Measurements from ENCODE around the gene ROCK2.

Gene ROCK2

DNA sequence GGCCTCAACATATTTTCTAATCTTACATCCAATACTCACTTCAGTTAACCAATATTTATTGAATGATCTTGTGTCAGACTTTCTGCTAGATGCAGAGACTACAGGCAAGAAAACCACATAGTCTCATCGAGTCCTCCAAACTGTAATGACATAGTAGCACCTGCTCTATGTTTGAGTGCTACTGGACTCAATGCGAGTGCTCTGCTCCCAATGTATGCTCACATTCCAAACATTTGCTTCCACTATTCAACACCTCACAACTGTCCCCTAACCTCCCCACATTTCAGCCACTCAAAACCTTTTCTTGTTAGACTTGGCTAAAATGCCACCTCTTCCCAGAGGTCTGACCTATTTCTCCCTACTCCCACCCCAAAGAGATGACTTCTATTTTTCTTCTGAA lies 124.0 kb downstream of the ROCK2 start:
- peaks cover 23 to 43% of the 10 kb centered on the region in 2 experiments for H3K36me3 ChIP-seq (ENCODE audit: control insufficient read depth in 2 of 2, insufficient read depth in 1 of 2, low read length in 2 of 2)
- ChIA-PET CTCF (no interaction called here), POLR2A (no interaction called here)

DNA sequence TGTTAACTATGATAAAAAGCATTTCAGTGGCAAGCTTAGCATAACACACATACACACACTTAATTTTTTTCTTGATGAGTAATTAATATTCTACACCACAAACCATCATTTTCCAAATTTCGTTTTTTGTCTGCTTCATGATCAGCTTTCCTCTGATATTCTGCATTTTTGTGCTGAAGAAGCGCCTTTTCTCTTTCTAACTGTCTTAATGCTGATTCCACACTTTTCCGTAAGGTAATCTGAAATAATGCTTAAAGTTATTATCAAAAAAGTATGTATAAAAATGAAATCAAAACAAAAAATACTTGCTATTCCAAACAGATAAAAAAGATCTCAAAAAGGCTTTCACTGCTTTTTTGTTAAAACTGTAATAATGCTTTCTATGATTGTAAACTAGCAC lies 129.0 kb downstream of the ROCK2 start:
- ChIA-PET CTCF (interaction anchor here (1.4 to 2.1 kb wide), 3 partner anchors 15 to 196 kb away, joined by 3 to 12 read pairs (median 5); a partner anchor contains a TSS), POLR2A (no interaction called here)
- no peak overlapping the region for H3K27ac ChIP-seq (ENCODE audit: extremely low read depth, low read depth, low read length)
- no peak overlapping the region for H3K4me3 ChIP-seq (ENCODE audit: low read depth, low read length)
- H3K4me1 ChIP-seq (ENCODE audit: control insufficient read depth, insufficient read depth, low read length): no peaks in the 10 kb centered on the region
- H3K36me3 ChIP-seq (ENCODE audit: control insufficient read depth in 2 of 2, insufficient read depth in 1 of 2, low read length in 2 of 2): peaks cover 34 to 58% of the 10 kb centered on the region in 2 experiments
- H3K9me3 ChIP-seq (ENCODE audit: control insufficient read depth, insufficient read depth, low read depth, low read length): no peaks in the 10 kb centered on the region
- TF ChIP-seq, protein P1, sequence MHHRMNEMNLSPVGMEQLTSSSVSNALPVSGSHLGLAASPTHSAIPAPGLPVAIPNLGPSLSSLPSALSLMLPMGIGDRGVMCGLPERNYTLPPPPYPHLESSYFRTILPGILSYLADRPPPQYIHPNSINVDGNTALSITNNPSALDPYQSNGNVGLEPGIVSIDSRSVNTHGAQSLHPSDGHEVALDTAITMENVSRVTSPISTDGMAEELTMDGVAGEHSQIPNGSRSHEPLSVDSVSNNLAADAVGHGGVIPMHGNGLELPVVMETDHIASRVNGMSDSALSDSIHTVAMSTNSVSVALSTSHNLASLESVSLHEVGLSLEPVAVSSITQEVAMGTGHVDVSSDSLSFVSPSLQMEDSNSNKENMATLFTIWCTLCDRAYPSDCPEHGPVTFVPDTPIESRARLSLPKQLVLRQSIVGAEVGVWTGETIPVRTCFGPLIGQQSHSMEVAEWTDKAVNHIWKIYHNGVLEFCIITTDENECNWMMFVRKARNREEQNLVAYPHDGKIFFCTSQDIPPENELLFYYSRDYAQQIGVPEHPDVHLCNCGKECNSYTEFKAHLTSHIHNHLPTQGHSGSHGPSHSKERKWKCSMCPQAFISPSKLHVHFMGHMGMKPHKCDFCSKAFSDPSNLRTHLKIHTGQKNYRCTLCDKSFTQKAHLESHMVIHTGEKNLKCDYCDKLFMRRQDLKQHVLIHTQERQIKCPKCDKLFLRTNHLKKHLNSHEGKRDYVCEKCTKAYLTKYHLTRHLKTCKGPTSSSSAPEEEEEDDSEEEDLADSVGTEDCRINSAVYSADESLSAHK (tag by site-specific recombination; IDR thresholded peaks at IDR 0.05): no peak
- TF ChIP-seq, protein P2, sequence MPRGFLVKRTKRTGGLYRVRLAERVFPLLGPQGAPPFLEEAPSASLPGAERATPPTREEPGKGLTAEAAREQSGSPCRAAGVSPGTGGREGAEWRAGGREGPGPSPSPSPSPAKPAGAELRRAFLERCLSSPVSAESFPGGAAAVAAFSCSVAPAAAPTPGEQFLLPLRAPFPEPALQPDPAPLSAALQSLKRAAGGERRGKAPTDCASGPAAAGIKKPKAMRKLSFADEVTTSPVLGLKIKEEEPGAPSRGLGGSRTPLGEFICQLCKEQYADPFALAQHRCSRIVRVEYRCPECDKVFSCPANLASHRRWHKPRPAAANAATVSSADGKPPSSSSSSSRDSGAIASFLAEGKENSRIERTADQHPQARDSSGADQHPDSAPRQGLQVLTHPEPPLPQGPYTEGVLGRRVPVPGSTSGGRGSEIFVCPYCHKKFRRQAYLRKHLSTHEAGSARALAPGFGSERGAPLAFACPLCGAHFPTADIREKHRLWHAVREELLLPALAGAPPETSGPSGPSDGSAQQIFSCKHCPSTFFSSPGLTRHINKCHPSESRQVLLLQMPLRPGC (tag by site-specific recombination; IDR thresholded peaks at IDR 0.05): no peak

More for the DNA sequence above, 124.0 kb downstream of the ROCK2 start:
- no peak overlapping the region for H3K27ac ChIP-seq (ENCODE audit: extremely low read depth, low read depth, low read length)
- H3K4me1 ChIP-seq (ENCODE audit: control insufficient read depth, insufficient read depth, low read length): no peaks in the 10 kb centered on the region
- TF ChIP-seq, protein P3, sequence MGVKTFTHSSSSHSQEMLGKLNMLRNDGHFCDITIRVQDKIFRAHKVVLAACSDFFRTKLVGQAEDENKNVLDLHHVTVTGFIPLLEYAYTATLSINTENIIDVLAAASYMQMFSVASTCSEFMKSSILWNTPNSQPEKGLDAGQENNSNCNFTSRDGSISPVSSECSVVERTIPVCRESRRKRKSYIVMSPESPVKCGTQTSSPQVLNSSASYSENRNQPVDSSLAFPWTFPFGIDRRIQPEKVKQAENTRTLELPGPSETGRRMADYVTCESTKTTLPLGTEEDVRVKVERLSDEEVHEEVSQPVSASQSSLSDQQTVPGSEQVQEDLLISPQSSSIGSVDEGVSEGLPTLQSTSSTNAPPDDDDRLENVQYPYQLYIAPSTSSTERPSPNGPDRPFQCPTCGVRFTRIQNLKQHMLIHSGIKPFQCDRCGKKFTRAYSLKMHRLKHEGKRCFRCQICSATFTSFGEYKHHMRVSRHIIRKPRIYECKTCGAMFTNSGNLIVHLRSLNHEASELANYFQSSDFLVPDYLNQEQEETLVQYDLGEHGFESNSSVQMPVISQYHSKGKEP (tag by site-specific recombination; IDR thresholded peaks at IDR 0.05): no peak
- TF ChIP-seq ZNF274 (IDR thresholded peaks at IDR 0.05; ENCODE audit: low read length): no peak
- TF ChIP-seq ZNF274 (tag by site-specific recombination; IDR thresholded peaks at IDR 0.05; ENCODE audit: borderline replicate concordance): no peak
- no peak for TF ChIP-seq OSR2 (tag by site-specific recombination; IDR thresholded peaks at IDR 0.05)
- no peak for TF ChIP-seq ZNF830 (tag by site-specific recombination; IDR thresholded peaks at IDR 0.05; ENCODE audit: low read depth)
- no peak for TF ChIP-seq ZNF658 (tag by site-specific recombination; IDR thresholded peaks at IDR 0.05)
- TF ChIP-seq, protein P4, sequence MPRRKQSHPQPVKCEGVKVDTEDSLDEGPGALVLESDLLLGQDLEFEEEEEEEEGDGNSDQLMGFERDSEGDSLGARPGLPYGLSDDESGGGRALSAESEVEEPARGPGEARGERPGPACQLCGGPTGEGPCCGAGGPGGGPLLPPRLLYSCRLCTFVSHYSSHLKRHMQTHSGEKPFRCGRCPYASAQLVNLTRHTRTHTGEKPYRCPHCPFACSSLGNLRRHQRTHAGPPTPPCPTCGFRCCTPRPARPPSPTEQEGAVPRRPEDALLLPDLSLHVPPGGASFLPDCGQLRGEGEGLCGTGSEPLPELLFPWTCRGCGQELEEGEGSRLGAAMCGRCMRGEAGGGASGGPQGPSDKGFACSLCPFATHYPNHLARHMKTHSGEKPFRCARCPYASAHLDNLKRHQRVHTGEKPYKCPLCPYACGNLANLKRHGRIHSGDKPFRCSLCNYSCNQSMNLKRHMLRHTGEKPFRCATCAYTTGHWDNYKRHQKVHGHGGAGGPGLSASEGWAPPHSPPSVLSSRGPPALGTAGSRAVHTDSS (tag by site-specific recombination; IDR thresholded peaks at IDR 0.05): no peak
- TF ChIP-seq ZNF501 (tag by site-specific recombination; IDR thresholded peaks at IDR 0.05): no peak
- no peak for TF ChIP-seq ZSCAN30 (tag by site-specific recombination; IDR thresholded peaks at IDR 0.05)
- no peak for TF ChIP-seq ZNF610 (tag by site-specific recombination; IDR thresholded peaks at IDR 0.05; ENCODE audit: borderline replicate concordance)
- TF ChIP-seq ZNF558 (tag by site-specific recombination; IDR thresholded peaks at IDR 0.05): no peak
- no peak for TF ChIP-seq ZNF843 (tag by site-specific recombination; IDR thresholded peaks at IDR 0.05)
- no peak for TF ChIP-seq GLI4 (tag by site-specific recombination; IDR thresholded peaks at IDR 0.05)
- no peaks in the 10 kb centered on the region for H3K9me3 ChIP-seq (ENCODE audit: control insufficient read depth, insufficient read depth, low read depth, low read length)
- H3K4me3 ChIP-seq (ENCODE audit: low read depth, low read length): no peak overlapping the region

DNA sequence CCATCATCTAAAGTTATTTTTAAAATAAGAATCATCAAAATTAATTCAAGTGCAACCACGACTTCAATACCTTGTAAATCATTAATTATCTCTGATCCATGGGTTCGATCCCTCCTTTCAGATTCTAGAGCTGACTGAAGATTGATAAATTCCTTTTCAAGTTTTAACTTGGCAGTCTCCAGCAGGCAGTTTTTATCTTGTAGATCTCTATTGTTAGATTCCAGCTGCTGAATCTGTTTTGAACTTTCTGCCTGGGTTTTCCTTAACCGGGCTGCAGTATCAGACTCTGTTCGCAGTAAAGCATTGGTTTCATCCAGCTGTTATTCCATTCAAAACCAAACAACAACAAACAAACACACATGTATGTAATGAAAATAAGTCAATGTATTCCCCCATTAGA lies 129.7 kb downstream of the ROCK2 start:
- H3K4me1 ChIP-seq (ENCODE audit: control insufficient read depth, insufficient read depth, low read length): no peaks in the 10 kb centered on the region
- no peak overlapping the region for H3K4me3 ChIP-seq (ENCODE audit: low read depth, low read length)
- ChIA-PET POLR2A (no interaction called here), CTCF (interaction anchor here (0.8 to 1.4 kb wide), 3 partner anchors 15 to 197 kb away, joined by 3 to 5 read pairs (median 5); a partner anchor contains a TSS)
- no peaks in the 10 kb centered on the region for H3K9me3 ChIP-seq (ENCODE audit: control insufficient read depth, insufficient read depth, low read depth, low read length)
- H3K36me3 ChIP-seq (ENCODE audit: control insufficient read depth in 2 of 2, insufficient read depth in 1 of 2, low read length in 2 of 2): peaks cover 29 to 59% of the 10 kb centered on the region in 2 experiments
- H3K27ac ChIP-seq (ENCODE audit: extremely low read depth, low read depth, low read length): no peak overlapping the region
- TF ChIP-seq ZNF555 (tag by site-specific recombination; conservative IDR thresholded peaks at IDR 0.05) (no peak), ZIC2 (tag by site-specific recombination; IDR thresholded peaks at IDR 0.05) (no peak), ZNF433 (tag by site-specific recombination; IDR thresholded peaks at IDR 0.05; ENCODE audit: low read depth) (no peak), ZNF221 (tag by site-specific recombination; IDR thresholded peaks at IDR 0.05; ENCODE audit: borderline replicate concordance) (no peak), SP3 (tag by site-specific recombination; IDR thresholded peaks at IDR 0.05) (no peak), ZNF391 (tag by site-specific recombination; IDR thresholded peaks at IDR 0.05; ENCODE audit: borderline replicate concordance, low read depth) (no peak), ZNF558 (tag by site-specific recombination; IDR thresholded peaks at IDR 0.05) (no peak)
- TF ChIP-seq, protein P5, sequence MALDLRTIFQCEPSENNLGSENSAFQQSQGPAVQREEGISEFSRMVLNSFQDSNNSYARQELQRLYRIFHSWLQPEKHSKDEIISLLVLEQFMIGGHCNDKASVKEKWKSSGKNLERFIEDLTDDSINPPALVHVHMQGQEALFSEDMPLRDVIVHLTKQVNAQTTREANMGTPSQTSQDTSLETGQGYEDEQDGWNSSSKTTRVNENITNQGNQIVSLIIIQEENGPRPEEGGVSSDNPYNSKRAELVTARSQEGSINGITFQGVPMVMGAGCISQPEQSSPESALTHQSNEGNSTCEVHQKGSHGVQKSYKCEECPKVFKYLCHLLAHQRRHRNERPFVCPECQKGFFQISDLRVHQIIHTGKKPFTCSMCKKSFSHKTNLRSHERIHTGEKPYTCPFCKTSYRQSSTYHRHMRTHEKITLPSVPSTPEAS (tag by site-specific recombination; IDR thresholded peaks at IDR 0.05): no peak
- TF ChIP-seq, protein P6, sequence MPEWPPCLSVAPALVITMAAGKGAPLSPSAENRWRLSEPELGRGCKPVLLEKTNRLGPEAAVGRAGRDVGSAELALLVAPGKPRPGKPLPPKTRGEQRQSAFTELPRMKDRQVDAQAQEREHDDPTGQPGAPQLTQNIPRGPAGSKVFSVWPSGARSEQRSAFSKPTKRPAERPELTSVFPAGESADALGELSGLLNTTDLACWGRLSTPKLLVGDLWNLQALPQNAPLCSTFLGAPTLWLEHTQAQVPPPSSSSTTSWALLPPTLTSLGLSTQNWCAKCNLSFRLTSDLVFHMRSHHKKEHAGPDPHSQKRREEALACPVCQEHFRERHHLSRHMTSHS (tag by site-specific recombination; IDR thresholded peaks at IDR 0.05): no peak

All from HEK293 (cell line).